Mesendoderm (in vitro differentiated cells): ENCODE data around the gene TLE7.
A peak's percentile ranks its signal among the peaks of the same experiment; 100 is the strongest.

ENCODE experiments used
- DNase-seq: peaks from one replicate; pipeline ENCODE4 v3.0.0; 2013
- H2AK5ac ChIP-seq: 2 replicates; pipeline ENCODE4 v1.6.1; 2013; ENCODE audit warnings: low read length, inconsistent platforms
- H2BK120ac ChIP-seq: 2 replicates; pipeline ENCODE4 v1.6.1; 2013; ENCODE audit warnings: low read depth, mild to moderate bottlenecking, low read length, moderate library complexity, mixed read lengths
- H2BK15ac ChIP-seq: replicated peaks from 2 replicates; pipeline ENCODE4 v1.6.1; 2013; ENCODE audit warnings: low read depth, mild to moderate bottlenecking, moderate library complexity
- H2BK5ac ChIP-seq: 2 replicates; pipeline ENCODE4 v1.6.1; 2013; ENCODE audit warnings: low read length, inconsistent platforms
- H3K18ac ChIP-seq: 2 replicates; pipeline ENCODE4 v1.6.1; 2013; ENCODE audit warnings: mild to moderate bottlenecking, low read length, mixed read lengths
- H3K23ac ChIP-seq: one replicate; pipeline ENCODE4 v1.6.1; 2013; ENCODE audit warnings: low read length
- H3K27ac ChIP-seq: 2 replicates; pipeline ENCODE4 v1.5.1; 2013; ENCODE audit warnings: low read depth, mild to moderate bottlenecking, inconsistent platforms, low read length, moderate library complexity
- H3K27me3 ChIP-seq: 2 replicates; pipeline ENCODE4 v1.6.1; 2013; ENCODE audit warnings: low read length, control low read depth, mild to moderate bottlenecking, inconsistent platforms; ENCODE audit not compliant: insufficient read depth, poor library complexity
- H3K36me3 ChIP-seq: 2 replicates; pipeline ENCODE4 v1.6.1; 2013; ENCODE audit warnings: low read length, inconsistent platforms; ENCODE audit not compliant: control insufficient read depth, insufficient read depth
- H3K4ac ChIP-seq: one replicate; pipeline ENCODE4 v1.6.1; 2013; ENCODE audit warnings: low read depth, mild to moderate bottlenecking, low read length, moderate library complexity
- H3K4me1 ChIP-seq: 2 replicates; pipeline ENCODE4 v1.6.1; 2013; ENCODE audit warnings: low read depth, low read length, inconsistent platforms; ENCODE audit not compliant: control insufficient read depth
- H3K4me2 ChIP-seq: 2 replicates; pipeline ENCODE4 v1.6.1; 2013; ENCODE audit warnings: low read length
- H3K4me3 ChIP-seq: 2 replicates; pipeline ENCODE4 v1.5.1; 2013; ENCODE audit warnings: mild to moderate bottlenecking, low read length
- H3K56ac ChIP-seq: one replicate; pipeline ENCODE4 v1.6.1; 2013; ENCODE audit warnings: low read length
- H3K79me1 ChIP-seq: 2 replicates; pipeline ENCODE4 v1.6.1; 2013; ENCODE audit warnings: low read length, inconsistent platforms
- H3K79me2 ChIP-seq: 2 replicates; pipeline ENCODE4 v1.6.1; 2013; ENCODE audit warnings: mild to moderate bottlenecking, low read length; ENCODE audit not compliant: control insufficient read depth, insufficient read depth
- H3K9ac ChIP-seq: 2 replicates; pipeline ENCODE4 v1.6.1; 2013; ENCODE audit warnings: low read length, inconsistent platforms
- H4K5ac ChIP-seq: one replicate; pipeline ENCODE4 v1.6.1; 2013; ENCODE audit warnings: low read length
- H4K8ac ChIP-seq: one replicate; pipeline ENCODE4 v1.6.1; 2013; ENCODE audit warnings: low read depth, mild to moderate bottlenecking, control low read depth, low read length, moderate library complexity
- WGBS: extraction: QIAGEN DNeasy Blood & Tissue Kit; methylation state at CpG from one replicate; pipeline ENCODE4 v1.1.7; 2013; ENCODE audit warnings: low lambda C conversion rate, missing lambda C conversion rate; ENCODE audit not compliant: insufficient coverage; ENCODE audit errors: extremely low coverage; 5-methylcytosine and 5-hydroxymethylcytosine counted together

Gene TLE7

GRCh38 chr16:71460941-71461340 lies 19.1 kb upstream of the TLE7 start:
- Histone ChIP-seq H3K27me3 (no peaks in the 10 kb centered on the region), H4K8ac (no peak overlapping the region), H2BK120ac (no peak overlapping the region), H4K5ac (no peak overlapping the region), H3K4me2 (no peak overlapping the region), H3K4me3 (no peak overlapping the region), H3K79me1 (peaks cover 6% of the 10 kb centered on the region), H2BK15ac (no peak overlapping the region), H3K36me3 (no peaks in the 10 kb centered on the region), H3K4ac (no peak overlapping the region), H2BK5ac (no peak overlapping the region), H3K79me2 (peaks cover 2% of the 10 kb centered on the region), H3K56ac (no peak overlapping the region), H3K27ac (no peak overlapping the region), H3K4me1 (no peaks in the 10 kb centered on the region), H3K23ac (no peak overlapping the region), H3K18ac (no peak overlapping the region), H3K9ac (no peak overlapping the region), H2AK5ac (no peak overlapping the region)
- no CpG with 5 or more reads among the region's 1 CpG for WGBS
- DNase-seq = no peak

- Histone ChIP-seq H3K9ac (no peak overlapping the region), H2BK120ac (no peak overlapping the region), H4K8ac (no peak overlapping the region), H3K4me3 (no peak overlapping the region), H3K36me3 (no peaks in the 10 kb centered on the region), H2AK5ac (no peak overlapping the region), H3K79me1 (peaks cover 6% of the 10 kb centered on the region), H3K23ac (no peak overlapping the region), H2BK15ac (no peak overlapping the region), H2BK5ac (no peak overlapping the region), H3K27me3 (no peaks in the 10 kb centered on the region), H3K18ac (no peak overlapping the region), H3K4me2 (no peak overlapping the region), H3K4ac (no peak overlapping the region), H3K27ac (no peak overlapping the region), H3K4me1 (no peaks in the 10 kb centered on the region), H3K56ac (no peak overlapping the region), H3K79me2 (peaks cover 2% of the 10 kb centered on the region), H4K5ac (no peak overlapping the region)
- WGBS = no CpG with 5 or more reads among the region's 4 CpGs
- DNase-seq = no peak
Measured at GRCh38 chr16:71460236-71460635, 18.4 kb upstream of the TLE7 start.

DNA sequence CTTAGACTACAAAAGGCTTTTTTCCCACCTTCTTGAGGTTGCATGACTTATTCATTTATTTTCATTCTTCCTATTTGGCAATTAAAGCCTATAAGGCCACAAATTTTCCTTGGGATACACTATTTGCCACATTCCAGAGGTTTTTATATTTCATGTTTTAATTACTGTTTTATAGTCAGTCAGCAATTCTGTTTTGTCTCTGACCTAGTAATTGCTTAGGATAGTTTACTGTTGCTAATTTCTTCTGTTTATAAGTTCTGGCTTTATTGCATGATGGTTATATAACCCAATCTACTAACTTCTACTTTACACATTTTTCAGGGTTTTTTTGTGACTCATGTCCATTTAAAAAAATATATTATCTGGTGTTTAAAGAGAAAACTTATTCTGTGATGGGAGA lies 17.7 kb upstream of the TLE7 start:
- H3K36me3 ChIP-seq = no peaks in the 10 kb centered on the region
- H3K4me2 ChIP-seq = no peak overlapping the region
- H2BK5ac ChIP-seq = no peak overlapping the region
- no peak overlapping the region for H4K5ac ChIP-seq
- no peak overlapping the region for H3K9ac ChIP-seq
- H3K18ac ChIP-seq = no peak overlapping the region
- peaks cover 2% of the 10 kb centered on the region for H3K79me2 ChIP-seq
- no peak overlapping the region for H2AK5ac ChIP-seq
- H3K4ac ChIP-seq = no peak overlapping the region
- H2BK15ac ChIP-seq = no peak overlapping the region
- H3K27ac ChIP-seq = no peak overlapping the region
- H3K23ac ChIP-seq = no peak overlapping the region
- DNase-seq = no peak
- no peak overlapping the region for H2BK120ac ChIP-seq
- H4K8ac ChIP-seq = no peak overlapping the region
- peaks cover 6% of the 10 kb centered on the region for H3K79me1 ChIP-seq
- no peaks in the 10 kb centered on the region for H3K4me1 ChIP-seq
- no peak overlapping the region for H3K4me3 ChIP-seq
- no peak overlapping the region for H3K56ac ChIP-seq
- H3K27me3 ChIP-seq = no peaks in the 10 kb centered on the region

DNA sequence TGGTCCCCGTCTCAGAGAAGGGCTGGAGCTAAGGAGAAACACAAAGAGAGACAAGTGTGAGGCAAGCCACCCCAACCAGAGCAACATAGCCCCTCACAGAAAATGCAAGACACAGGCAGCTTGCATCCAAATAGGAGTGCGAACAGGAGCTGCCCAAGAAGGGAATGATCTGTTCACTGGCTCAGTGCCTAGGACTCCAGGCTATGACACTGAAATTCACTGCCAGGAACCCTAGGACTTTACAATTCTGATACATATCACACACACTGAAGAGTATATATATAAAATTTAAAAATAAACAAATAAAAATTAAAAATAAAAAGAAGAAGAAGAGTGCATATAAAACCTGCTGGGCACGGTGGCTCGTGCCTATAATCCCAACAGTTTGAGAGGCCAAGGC lies 14.9 kb upstream of the TLE7 start:
- no CpG with 5 or more reads among the region's 4 CpGs for WGBS
- Histone ChIP-seq H3K36me3 (no peaks in the 10 kb centered on the region), H3K4me1 (no peaks in the 10 kb centered on the region), H2BK5ac (no peak overlapping the region), H3K79me1 (peaks cover 5% of the 10 kb centered on the region), H4K5ac (no peak overlapping the region), H3K79me2 (peaks cover 2% of the 10 kb centered on the region), H2BK120ac (no peak overlapping the region), H3K56ac (no peak overlapping the region), H3K27ac (no peak overlapping the region), H3K27me3 (no peaks in the 10 kb centered on the region), H3K4ac (no peak overlapping the region), H2AK5ac (no peak overlapping the region), H4K8ac (no peak overlapping the region), H3K4me3 (no peak overlapping the region), H2BK15ac (no peak overlapping the region), H3K4me2 (no peak overlapping the region), H3K18ac (no peak overlapping the region), H3K23ac (no peak overlapping the region), H3K9ac (no peak overlapping the region)
- DNase-seq = no peak

DNA sequence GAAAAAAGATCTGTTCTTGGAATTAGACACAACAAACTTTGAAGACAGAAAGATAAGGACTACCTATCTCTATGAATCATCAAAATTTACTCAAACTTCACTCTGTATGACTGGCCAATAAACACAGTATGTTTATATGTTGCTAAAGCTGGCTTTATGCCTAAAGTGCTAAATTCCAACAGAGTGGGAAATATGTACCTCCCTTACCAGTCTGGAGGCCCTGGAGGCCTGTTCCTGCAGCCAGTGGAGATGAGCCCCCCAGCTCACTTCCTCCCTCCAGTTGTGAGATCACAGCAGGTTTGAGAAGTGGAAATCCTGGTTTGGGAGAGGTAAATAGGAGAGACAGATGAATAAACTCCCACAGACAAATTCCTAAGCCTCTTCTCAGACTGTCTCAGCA lies 11.2 kb upstream of the TLE7 start:
- Histone ChIP-seq H3K36me3 (peaks cover 9% of the 10 kb centered on the region), H2BK15ac (no peak overlapping the region), H2BK120ac (no peak overlapping the region), H2BK5ac (no peak overlapping the region), H3K4me3 (no peak overlapping the region), H3K23ac (no peak overlapping the region), H3K4ac (no peak overlapping the region), H2AK5ac (no peak overlapping the region), H4K5ac (no peak overlapping the region), H3K79me1 (no peaks in the 10 kb centered on the region), H3K4me1 (no peaks in the 10 kb centered on the region), H3K27me3 (no peaks in the 10 kb centered on the region), H3K9ac (no peak overlapping the region), H4K8ac (no peak overlapping the region), H3K4me2 (no peak overlapping the region), H3K56ac (no peak overlapping the region), H3K79me2 (no peaks in the 10 kb centered on the region), H3K27ac (no peak overlapping the region), H3K18ac (no peak overlapping the region)
- no peak for DNase-seq

DNA sequence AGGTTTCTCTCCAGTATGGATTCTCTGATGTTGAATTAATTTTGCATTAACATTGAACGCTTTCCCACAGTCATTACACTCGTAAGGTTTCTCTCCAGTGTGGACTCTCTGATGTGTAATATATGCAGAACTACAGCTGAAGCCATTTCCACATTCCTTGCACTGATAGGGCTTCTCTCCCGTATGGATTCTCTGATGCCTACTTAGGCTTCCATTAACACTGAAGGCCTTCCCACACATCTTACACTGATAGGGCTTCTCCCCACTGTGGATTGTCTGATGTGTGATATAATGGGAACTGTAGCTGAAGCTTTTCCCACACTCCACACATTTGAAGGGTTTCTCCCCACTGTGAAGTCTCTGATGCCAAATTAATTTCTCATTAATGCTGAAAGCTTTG lies 7.2 kb upstream of the TLE7 start:
- no peak overlapping the region for H4K5ac ChIP-seq
- no peak for DNase-seq
- no peak overlapping the region for H4K8ac ChIP-seq
- WGBS = no CpG with 5 or more reads among the region's 3 CpGs
- no peak overlapping the region for H3K18ac ChIP-seq
- H3K27me3 ChIP-seq = no peaks in the 10 kb centered on the region
- H3K79me2 ChIP-seq = no peaks in the 10 kb centered on the region
- no peak overlapping the region for H2BK15ac ChIP-seq
- H3K4me1 ChIP-seq = no peaks in the 10 kb centered on the region
- no peak overlapping the region for H3K9ac ChIP-seq
- no peak overlapping the region for H3K4me2 ChIP-seq
- no peak overlapping the region for H3K23ac ChIP-seq
- no peak overlapping the region for H3K56ac ChIP-seq
- H3K79me1 ChIP-seq = no peaks in the 10 kb centered on the region
- peaks cover 9% of the 10 kb centered on the region for H3K36me3 ChIP-seq
- H3K4ac ChIP-seq = no peak overlapping the region
- H2AK5ac ChIP-seq = no peak overlapping the region
- H3K27ac ChIP-seq = no peak overlapping the region
- no peak overlapping the region for H2BK5ac ChIP-seq
- H2BK120ac ChIP-seq = no peak overlapping the region
- peak overlapping the region; percentile 37 for H3K4me3 ChIP-seq
